DOHH2 (cell line): ENCODE results near the gene AHNAK.

Experiments used
- EZH2phosphoT487 ChIP-seq: fragments of 200-600 bp; sonication (generic); IDR thresholded peaks from 2 replicates; pipeline ENCODE4 v1.6.1; 2017; ENCODE audit warnings: borderline replicate concordance, mild to moderate bottlenecking, antibody characterized with exemption, low read length, moderate library complexity, mixed read lengths
- TF ChIP-seq, protein P1 (sequence below): fragments of 200-600 bp; sonication (generic); IDR thresholded peaks from one replicate; pipeline ENCODE4 v1.5.1; 2014; ENCODE audit warnings: antibody characterized with exemption, mild to moderate bottlenecking, low read depth, low read length; ENCODE audit not compliant: poor library complexity, severe bottlenecking

- TF ChIP-seq, protein P1, sequence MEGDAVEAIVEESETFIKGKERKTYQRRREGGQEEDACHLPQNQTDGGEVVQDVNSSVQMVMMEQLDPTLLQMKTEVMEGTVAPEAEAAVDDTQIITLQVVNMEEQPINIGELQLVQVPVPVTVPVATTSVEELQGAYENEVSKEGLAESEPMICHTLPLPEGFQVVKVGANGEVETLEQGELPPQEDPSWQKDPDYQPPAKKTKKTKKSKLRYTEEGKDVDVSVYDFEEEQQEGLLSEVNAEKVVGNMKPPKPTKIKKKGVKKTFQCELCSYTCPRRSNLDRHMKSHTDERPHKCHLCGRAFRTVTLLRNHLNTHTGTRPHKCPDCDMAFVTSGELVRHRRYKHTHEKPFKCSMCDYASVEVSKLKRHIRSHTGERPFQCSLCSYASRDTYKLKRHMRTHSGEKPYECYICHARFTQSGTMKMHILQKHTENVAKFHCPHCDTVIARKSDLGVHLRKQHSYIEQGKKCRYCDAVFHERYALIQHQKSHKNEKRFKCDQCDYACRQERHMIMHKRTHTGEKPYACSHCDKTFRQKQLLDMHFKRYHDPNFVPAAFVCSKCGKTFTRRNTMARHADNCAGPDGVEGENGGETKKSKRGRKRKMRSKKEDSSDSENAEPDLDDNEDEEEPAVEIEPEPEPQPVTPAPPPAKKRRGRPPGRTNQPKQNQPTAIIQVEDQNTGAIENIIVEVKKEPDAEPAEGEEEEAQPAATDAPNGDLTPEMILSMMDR, result no peak
- TF ChIP-seq EZH2phosphoT487, result no peak
Measured at GRCh38 chr11:62540804-62541701, 5.6 kb downstream of the AHNAK start.
